ENCODE measurements around the gene CELSR2.

Gene CELSR2

GRCh38 chr1:109255097-109255651 lies 5.8 kb downstream of the CELSR2 start:
- TF ChIP-seq, protein P1, sequence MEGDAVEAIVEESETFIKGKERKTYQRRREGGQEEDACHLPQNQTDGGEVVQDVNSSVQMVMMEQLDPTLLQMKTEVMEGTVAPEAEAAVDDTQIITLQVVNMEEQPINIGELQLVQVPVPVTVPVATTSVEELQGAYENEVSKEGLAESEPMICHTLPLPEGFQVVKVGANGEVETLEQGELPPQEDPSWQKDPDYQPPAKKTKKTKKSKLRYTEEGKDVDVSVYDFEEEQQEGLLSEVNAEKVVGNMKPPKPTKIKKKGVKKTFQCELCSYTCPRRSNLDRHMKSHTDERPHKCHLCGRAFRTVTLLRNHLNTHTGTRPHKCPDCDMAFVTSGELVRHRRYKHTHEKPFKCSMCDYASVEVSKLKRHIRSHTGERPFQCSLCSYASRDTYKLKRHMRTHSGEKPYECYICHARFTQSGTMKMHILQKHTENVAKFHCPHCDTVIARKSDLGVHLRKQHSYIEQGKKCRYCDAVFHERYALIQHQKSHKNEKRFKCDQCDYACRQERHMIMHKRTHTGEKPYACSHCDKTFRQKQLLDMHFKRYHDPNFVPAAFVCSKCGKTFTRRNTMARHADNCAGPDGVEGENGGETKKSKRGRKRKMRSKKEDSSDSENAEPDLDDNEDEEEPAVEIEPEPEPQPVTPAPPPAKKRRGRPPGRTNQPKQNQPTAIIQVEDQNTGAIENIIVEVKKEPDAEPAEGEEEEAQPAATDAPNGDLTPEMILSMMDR (IDR thresholded peaks at IDR 0.05; ENCODE audit: low read length): no peak
- TF ChIP-seq EZH2 (optimal IDR thresholded peaks at IDR 0.05; ENCODE audit: low read depth, low read length) (no peak), EZH2phosphoT487 (IDR thresholded peaks at IDR 0.05; ENCODE audit: low read length) (no peak)
- Histone ChIP-seq H3K27ac (ENCODE audit: low read length) (no peak overlapping the region), H3K27me3 (replicated peaks; ENCODE audit: insufficient read depth, low read length) (no peaks in the 10 kb centered on the region), H3K79me2 (ENCODE audit: low read length) (no peaks in the 10 kb centered on the region), H3K36me3 (replicated peaks; ENCODE audit: insufficient read depth, low read length) (no peaks in the 10 kb centered on the region), H3K4me1 (ENCODE audit: low read length) (no peaks in the 10 kb centered on the region), H3F3A (ENCODE audit: insufficient read depth, low read length) (no peaks in the 10 kb centered on the region), H2AFZ (ENCODE audit: low read length) (no peak overlapping the region), H3K9me3 (replicated peaks; ENCODE audit: insufficient read depth, low read length) (no peaks in the 10 kb centered on the region), H3K9me2 (replicated peaks; ENCODE audit: insufficient read depth, low read length) (no peaks in the 10 kb centered on the region), H4K20me1 (ENCODE audit: insufficient read depth, low read length) (no peaks in the 10 kb centered on the region), H3K9ac (ENCODE audit: low read length) (no peak overlapping the region), H3K4me3 (ENCODE audit: low read length) (no peak overlapping the region), H3K4me2 (ENCODE audit: low read depth, low read length) (no peak overlapping the region)
- DNase-seq: no peak

- TF ChIP-seq, protein P1 (IDR thresholded peaks at IDR 0.05; ENCODE audit: low read length): no peak
- TF ChIP-seq EZH2 (optimal IDR thresholded peaks at IDR 0.05; ENCODE audit: low read depth, low read length) (no peak), EZH2phosphoT487 (IDR thresholded peaks at IDR 0.05; ENCODE audit: low read length) (no peak)
- Histone ChIP-seq H2AFZ (ENCODE audit: low read length) (no peak overlapping the region), H3K27ac (ENCODE audit: low read length) (no peak overlapping the region), H3F3A (ENCODE audit: insufficient read depth, low read length) (no peaks in the 10 kb centered on the region), H3K9ac (ENCODE audit: low read length) (no peak overlapping the region), H3K9me3 (replicated peaks; ENCODE audit: insufficient read depth, low read length) (no peaks in the 10 kb centered on the region), H3K79me2 (ENCODE audit: low read length) (no peaks in the 10 kb centered on the region), H4K20me1 (ENCODE audit: insufficient read depth, low read length) (no peaks in the 10 kb centered on the region), H3K9me2 (replicated peaks; ENCODE audit: insufficient read depth, low read length) (no peaks in the 10 kb centered on the region), H3K4me2 (ENCODE audit: low read depth, low read length) (no peak overlapping the region), H3K4me1 (ENCODE audit: low read length) (no peaks in the 10 kb centered on the region), H3K36me3 (replicated peaks; ENCODE audit: insufficient read depth, low read length) (no peaks in the 10 kb centered on the region), H3K27me3 (replicated peaks; ENCODE audit: insufficient read depth, low read length) (no peaks in the 10 kb centered on the region), H3K4me3 (ENCODE audit: low read length) (no peak overlapping the region)
- no peak for DNase-seq
These were observed 6.3 kb downstream of the CELSR2 start for GRCh38 chr1:109255678-109256077.

GRCh38 chr1:109256085-109256484 lies 6.7 kb downstream of the CELSR2 start:
- DNase-seq: no peak
- Histone ChIP-seq H3K9me3 (replicated peaks; ENCODE audit: insufficient read depth, low read length) (no peaks in the 10 kb centered on the region), H3K27me3 (replicated peaks; ENCODE audit: insufficient read depth, low read length) (no peaks in the 10 kb centered on the region), H3K79me2 (ENCODE audit: low read length) (no peaks in the 10 kb centered on the region), H3K9ac (ENCODE audit: low read length) (no peak overlapping the region), H3K9me2 (replicated peaks; ENCODE audit: insufficient read depth, low read length) (no peaks in the 10 kb centered on the region), H3F3A (ENCODE audit: insufficient read depth, low read length) (no peaks in the 10 kb centered on the region), H3K4me3 (ENCODE audit: low read length) (no peak overlapping the region), H4K20me1 (ENCODE audit: insufficient read depth, low read length) (no peaks in the 10 kb centered on the region), H3K36me3 (replicated peaks; ENCODE audit: insufficient read depth, low read length) (no peaks in the 10 kb centered on the region), H3K27ac (ENCODE audit: low read length) (no peak overlapping the region), H3K4me2 (ENCODE audit: low read depth, low read length) (no peak overlapping the region), H2AFZ (ENCODE audit: low read length) (no peak overlapping the region), H3K4me1 (ENCODE audit: low read length) (no peaks in the 10 kb centered on the region)
- TF ChIP-seq, protein P1 (IDR thresholded peaks at IDR 0.05; ENCODE audit: low read length): no peak
- TF ChIP-seq EZH2 (optimal IDR thresholded peaks at IDR 0.05; ENCODE audit: low read depth, low read length) (no peak), EZH2phosphoT487 (IDR thresholded peaks at IDR 0.05; ENCODE audit: low read length) (no peak)
